Measurements from ENCODE around the gene RAD21L1.
A peak's percentile ranks its signal among the peaks of the same experiment; 100 is the strongest.
"Not testable (repeated sequence)": the region's sequence is repeated elsewhere in the genome, so short reads cannot be mapped to it uniquely, and the experiment has no call there.

Gene RAD21L1

GRCh38 chr20:1199964-1200363 is 25.9 kb upstream of the RAD21L1 start:
- no peak for DNase-seq

- no peak for DNase-seq
These were observed 22.9 kb upstream of the RAD21L1 start, which contains the start of gene C20orf202 for GRCh38 chr20:1202762-1203504. Gene C20orf202, plus strand, starts transcription at chr20:1203454. Its CDS starts 132 bp downstream, at chr20:1203586.

GRCh38 chr20:1203630-1204029 is 22.2 kb upstream of the RAD21L1 start:
- DNase-seq: no peak

GRCh38 chr20:1204113-1204512 is 21.7 kb upstream of the RAD21L1 start:
- no peak for DNase-seq

GRCh38 chr20:1204576-1204975 is 21.3 kb upstream of the RAD21L1 start:
- no peak for DNase-seq

- no peak for DNase-seq
These were observed 20.0 kb upstream of the RAD21L1 start for GRCh38 chr20:1205802-1206201.

GRCh38 chr20:1206366-1207148 is 19.3 kb upstream of the RAD21L1 start:
- DNase-seq: no peak

GRCh38 chr20:1207293-1207878 is 18.5 kb upstream of the RAD21L1 start:
- DNase-seq: no peak

- no peak for DNase-seq
These were observed 16.1 kb upstream of the RAD21L1 start for GRCh38 chr20:1209447-1210387.

- no peak for DNase-seq
These were observed 15.3 kb upstream of the RAD21L1 start for GRCh38 chr20:1210501-1210900.

GRCh38 chr20:1212023-1212422 is 13.8 kb upstream of the RAD21L1 start:
- DNase-seq: no peak

- peak; percentile 77 for DNase-seq
These were observed 13.0 kb upstream of the RAD21L1 start for GRCh38 chr20:1212607-1213396.

GRCh38 chr20:1214838-1215261 is 11.0 kb upstream of the RAD21L1 start:
- DNase-seq: no peak

- DNase-seq: no peak
These were observed 10.3 kb upstream of the RAD21L1 start for GRCh38 chr20:1215386-1216170.

- not testable (repeated sequence) for DNase-seq
These were observed 9.1 kb upstream of the RAD21L1 start for GRCh38 chr20:1216527-1217427.

- DNase-seq: not testable (repeated sequence)
These were observed 3.1 kb upstream of the RAD21L1 start for GRCh38 chr20:1222750-1223149.

GRCh38 chr20:1224205-1224890 is 1.5 kb upstream of the RAD21L1 start:
- DNase-seq: no peak

- DNase-seq: peak; percentile 85
These were observed 521 bp upstream of the RAD21L1 start for GRCh38 chr20:1225263-1225782.

- no peak for DNase-seq
These were observed 3.7 kb downstream of the RAD21L1 start for GRCh38 chr20:1229541-1229940.

All from NCI-H748 treated with DMSO at 0.1 percent for 48 hours (cell line).